Nephron progenitor cell (in vitro differentiated cells): ENCODE results near the gene P3H3.
"Not testable (repeated sequence)": the region's sequence is repeated elsewhere in the genome, so short reads cannot be mapped to it uniquely, and the experiment has no call there.

Experiments
- DNase-seq: peaks from one replicate; pipeline ENCODE4 v3.0.0; 2021
- H3K27ac Mint-ChIP-seq: 2 replicates; pipeline ENCODE4 v1.8.0; 2021; ENCODE audit warnings: mild to moderate bottlenecking, moderate library complexity, mixed read lengths
- H3K27me3 Mint-ChIP-seq: 2 replicates; pipeline ENCODE4 v1.8.0; 2021; ENCODE audit warnings: mild to moderate bottlenecking, low read depth, mixed read lengths; ENCODE audit not compliant: poor library complexity
- H3K36me3 Mint-ChIP-seq: 2 replicates; pipeline ENCODE4 v1.8.0; 2021; ENCODE audit warnings: low read depth, mixed read lengths
- H3K4me1 Mint-ChIP-seq: 2 replicates; pipeline ENCODE4 v1.8.0; 2021; ENCODE audit warnings: mixed read lengths
- H3K4me3 Mint-ChIP-seq: 2 replicates; pipeline ENCODE4 v1.8.0; 2021; ENCODE audit warnings: mild to moderate bottlenecking, moderate library complexity, mixed read lengths
- H3K9me3 Mint-ChIP-seq: 2 replicates; pipeline ENCODE4 v1.8.0; 2021; ENCODE audit warnings: mild to moderate bottlenecking, moderate library complexity, mixed read lengths
- TF ChIP-seq, protein P1 (sequence below): fragments of 200-600 bp; sonication (generic); IDR thresholded peaks from 2 replicates; pipeline ENCODE4 v1.5.0; 2021; ENCODE audit warnings: antibody characterized with exemption

P3H3 gene

DNA sequence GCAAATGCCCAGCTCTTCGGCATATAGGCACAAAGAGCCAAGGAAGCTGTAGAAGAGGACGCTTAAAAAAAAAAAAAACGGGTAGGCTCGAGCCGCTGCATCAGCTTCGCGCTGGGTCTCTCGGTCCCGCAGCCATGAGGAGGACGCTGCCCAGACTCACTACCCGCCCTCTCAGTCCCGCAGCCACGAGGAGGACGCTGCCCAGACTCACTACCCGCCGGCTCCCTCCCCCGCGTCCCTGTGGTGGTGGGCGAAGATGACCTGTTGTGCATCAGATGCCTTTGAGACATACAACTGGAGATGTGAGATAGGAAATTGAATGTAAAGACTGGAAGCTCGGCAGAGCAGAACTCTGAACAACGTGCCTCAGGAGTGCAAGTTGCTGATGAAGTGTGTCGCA is 56.3 kb downstream of the P3H3 start:
- Mint-ChIP-seq H3K36me3 (peaks cover 18% of the 10 kb centered on the region), H3K27me3 (peaks cover 3% of the 10 kb centered on the region), H3K4me3 (no peak overlapping the region), H3K4me1 (peaks cover 25% of the 10 kb centered on the region), H3K9me3 (no peaks in the 10 kb centered on the region), H3K27ac (peak overlapping the region; percentile 64)
- no peak for DNase-seq
- TF ChIP-seq, protein P1, sequence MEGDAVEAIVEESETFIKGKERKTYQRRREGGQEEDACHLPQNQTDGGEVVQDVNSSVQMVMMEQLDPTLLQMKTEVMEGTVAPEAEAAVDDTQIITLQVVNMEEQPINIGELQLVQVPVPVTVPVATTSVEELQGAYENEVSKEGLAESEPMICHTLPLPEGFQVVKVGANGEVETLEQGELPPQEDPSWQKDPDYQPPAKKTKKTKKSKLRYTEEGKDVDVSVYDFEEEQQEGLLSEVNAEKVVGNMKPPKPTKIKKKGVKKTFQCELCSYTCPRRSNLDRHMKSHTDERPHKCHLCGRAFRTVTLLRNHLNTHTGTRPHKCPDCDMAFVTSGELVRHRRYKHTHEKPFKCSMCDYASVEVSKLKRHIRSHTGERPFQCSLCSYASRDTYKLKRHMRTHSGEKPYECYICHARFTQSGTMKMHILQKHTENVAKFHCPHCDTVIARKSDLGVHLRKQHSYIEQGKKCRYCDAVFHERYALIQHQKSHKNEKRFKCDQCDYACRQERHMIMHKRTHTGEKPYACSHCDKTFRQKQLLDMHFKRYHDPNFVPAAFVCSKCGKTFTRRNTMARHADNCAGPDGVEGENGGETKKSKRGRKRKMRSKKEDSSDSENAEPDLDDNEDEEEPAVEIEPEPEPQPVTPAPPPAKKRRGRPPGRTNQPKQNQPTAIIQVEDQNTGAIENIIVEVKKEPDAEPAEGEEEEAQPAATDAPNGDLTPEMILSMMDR, result no peak

DNA sequence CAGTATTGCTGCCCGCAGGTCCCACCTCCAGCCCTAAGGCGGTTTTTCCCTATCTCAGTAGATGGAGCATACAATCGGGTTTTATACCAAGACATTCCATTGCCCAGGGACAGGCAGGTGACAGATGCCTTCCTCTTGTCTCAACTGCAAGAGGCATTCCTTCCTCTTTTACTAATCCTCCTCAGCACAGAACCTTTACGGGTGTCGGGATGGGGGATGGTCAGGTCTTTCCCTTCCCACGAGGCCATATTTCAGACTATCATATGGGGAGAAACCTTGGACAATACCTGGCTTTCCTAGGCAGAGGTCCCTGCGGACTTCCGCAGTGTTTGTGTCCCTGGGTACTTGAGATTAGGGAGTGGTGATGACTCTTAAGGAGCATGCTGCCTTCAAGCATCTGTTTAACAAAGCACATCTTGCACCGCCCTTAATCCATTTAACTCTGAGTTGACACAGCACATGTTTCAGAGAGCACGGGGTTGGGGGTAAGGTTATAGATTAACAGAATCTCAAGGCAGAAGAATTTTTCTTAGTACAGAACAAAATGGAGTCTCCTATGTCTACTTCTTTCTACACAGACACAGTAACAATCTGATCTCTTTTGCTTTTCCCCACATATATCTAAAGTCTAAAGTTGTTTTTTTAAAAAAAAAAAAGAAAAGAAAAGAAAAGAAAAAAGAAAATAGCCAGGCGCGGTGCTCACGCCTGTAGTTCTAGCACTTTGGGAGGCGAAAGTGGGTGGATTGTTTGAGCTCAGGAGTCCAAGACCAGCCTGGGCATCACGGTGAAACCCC is 58.2 kb downstream of the P3H3 start:
- H3K27me3 Mint-ChIP-seq, H3K9me3 Mint-ChIP-seq, DNase-seq: not testable (repeated sequence)
- peaks cover 18% of the 10 kb centered on the region for H3K36me3 Mint-ChIP-seq
- H3K27ac Mint-ChIP-seq, result peak overlapping the region; percentile 36
- H3K4me1 Mint-ChIP-seq, result peaks cover 35% of the 10 kb centered on the region
- H3K4me3 Mint-ChIP-seq, result peak overlapping the region; percentile 55

DNA sequence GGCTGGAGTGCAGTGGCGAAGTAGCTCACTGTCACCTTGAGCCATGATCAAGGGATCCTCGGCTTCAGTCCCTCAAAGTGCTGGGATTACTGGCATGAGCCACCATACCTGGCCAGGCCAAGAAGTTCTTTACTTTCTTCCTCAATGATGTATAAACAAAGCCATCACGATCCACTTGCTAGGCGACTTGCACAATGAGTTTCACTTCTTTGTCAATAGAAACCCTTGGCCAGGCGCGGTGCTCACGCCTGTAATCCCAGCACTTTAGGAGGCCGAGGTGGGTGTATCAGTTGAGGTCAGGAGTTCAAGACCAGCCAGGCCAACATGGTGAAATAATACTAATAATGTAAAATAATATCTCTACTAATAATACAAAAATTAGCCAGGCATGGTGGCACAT is 59.3 kb downstream of the P3H3 start:
- peaks cover 45% of the 10 kb centered on the region for H3K4me1 Mint-ChIP-seq
- no peaks in the 10 kb centered on the region for H3K9me3 Mint-ChIP-seq
- H3K27me3 Mint-ChIP-seq, result no peaks in the 10 kb centered on the region
- H3K36me3 Mint-ChIP-seq, result peaks cover 12% of the 10 kb centered on the region
- H3K27ac Mint-ChIP-seq, result no peak overlapping the region
- TF ChIP-seq, protein P1, result no peak
- DNase-seq, result no peak
- H3K4me3 Mint-ChIP-seq, result no peak overlapping the region

DNA sequence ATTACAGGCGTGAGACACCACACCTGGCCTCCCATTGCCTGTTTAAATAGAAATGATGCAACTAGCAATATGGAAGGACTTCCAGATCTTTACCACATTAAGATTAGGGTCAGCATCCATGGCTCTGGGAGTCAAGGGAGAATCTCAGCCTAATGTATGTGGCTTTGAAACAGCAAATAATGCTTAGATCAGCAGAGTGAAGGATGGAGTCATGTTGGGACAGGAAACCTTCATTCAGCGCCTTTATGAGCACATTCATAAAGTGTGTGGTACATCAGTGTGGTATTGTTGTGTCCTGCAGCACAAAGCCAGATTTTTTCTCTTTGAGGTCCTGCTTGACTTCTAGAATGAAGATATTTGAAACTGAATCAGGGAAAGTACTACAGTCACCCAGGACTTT is 60.2 kb downstream of the P3H3 start:
- TF ChIP-seq, protein P1, result no peak
- H3K4me1 Mint-ChIP-seq, result peaks cover 48% of the 10 kb centered on the region
- no peak for DNase-seq
- H3K27ac Mint-ChIP-seq, result no peak overlapping the region
- H3K9me3 Mint-ChIP-seq, result no peaks in the 10 kb centered on the region
- H3K36me3 Mint-ChIP-seq, result peaks cover 8% of the 10 kb centered on the region
- no peak overlapping the region for H3K4me3 Mint-ChIP-seq
- H3K27me3 Mint-ChIP-seq, result no peaks in the 10 kb centered on the region

DNA sequence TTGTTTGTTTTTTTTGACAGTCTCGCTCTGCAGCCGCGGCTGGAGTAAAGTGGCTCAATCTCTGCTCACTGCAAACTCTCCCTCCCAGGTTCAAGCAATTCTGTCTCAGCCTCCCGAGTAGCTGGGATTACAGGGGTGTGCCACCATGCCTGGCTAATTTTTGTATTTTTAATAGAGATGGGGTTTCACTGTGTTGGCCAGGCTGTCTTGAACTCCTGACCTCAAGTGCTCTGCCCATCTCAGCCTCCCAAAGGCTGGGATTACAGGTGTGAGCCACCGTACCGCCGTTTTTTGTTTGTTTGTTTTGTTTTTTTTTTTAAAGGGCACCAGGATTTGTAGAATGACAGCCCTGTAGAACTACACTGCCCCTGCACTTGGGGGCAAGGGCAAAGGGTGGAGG is 60.6 kb downstream of the P3H3 start:
- not testable (repeated sequence) for H3K36me3 Mint-ChIP-seq, H3K4me3 Mint-ChIP-seq, H3K27me3 Mint-ChIP-seq, H3K27ac Mint-ChIP-seq, H3K9me3 Mint-ChIP-seq, DNase-seq
- H3K4me1 Mint-ChIP-seq, result peaks cover 48% of the 10 kb centered on the region
